Gastroesophageal sphincter (tissue), 3 donors: Measurements from ENCODE around the gene MOGAT2.

ENCODE experiments used
- EP300 ChIP-seq: sonication (generic); formaldehyde crosslinking; IDR thresholded peaks from one replicate; pipeline ENCODE4 v1.6.1; 2017; ENCODE audit warnings: antibody characterized with exemption, mild to moderate bottlenecking
- POLR2A ChIP-seq, 2 donors: fragments of 450-650 bp; IDR thresholded peaks; one replicate each; pipeline ENCODE4 v1.6.1; 2017; ENCODE audit warnings: antibody characterized with exemption in 2 of 2, mild to moderate bottlenecking in 2 of 2, moderate library complexity in 1 of 2
- POLR2AphosphoS5 ChIP-seq: sonication (generic); formaldehyde crosslinking; IDR thresholded peaks from one replicate; pipeline ENCODE4 v1.6.1; 2017; ENCODE audit warnings: antibody characterized with exemption
- TF ChIP-seq, protein P1 (sequence below), 4 experiments: fragments of 200-600 bp in 2 of 4; fragments of 450-650 bp in 2 of 4; sonication (generic) in 1 of 4; IDR thresholded peaks; one replicate each; pipeline ENCODE4 v1.5.1; 2017 to 2019; ENCODE audit warnings: antibody characterized with exemption in 4 of 4, mild to moderate bottlenecking in 2 of 4, moderate library complexity in 2 of 4

DNA sequence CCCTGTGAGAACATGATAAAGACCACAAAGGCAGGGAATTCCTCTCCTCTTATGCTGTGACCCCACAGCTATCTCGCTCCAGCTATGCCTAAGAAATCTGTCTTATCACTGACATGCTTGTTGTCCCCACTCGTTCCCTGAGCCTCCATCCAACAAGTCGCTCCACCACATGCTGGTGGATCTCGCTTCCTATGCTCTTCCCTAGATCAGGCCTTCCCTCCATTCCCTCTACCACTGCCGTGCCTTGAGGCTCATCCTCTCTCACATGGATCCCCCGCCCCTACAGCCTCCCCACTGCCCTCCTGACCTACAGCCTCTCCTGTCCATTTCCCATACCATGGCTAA, 49.6 kb downstream of the MOGAT2 start:
- no peak for TF ChIP-seq POLR2AphosphoS5
- TF ChIP-seq, protein P1, sequence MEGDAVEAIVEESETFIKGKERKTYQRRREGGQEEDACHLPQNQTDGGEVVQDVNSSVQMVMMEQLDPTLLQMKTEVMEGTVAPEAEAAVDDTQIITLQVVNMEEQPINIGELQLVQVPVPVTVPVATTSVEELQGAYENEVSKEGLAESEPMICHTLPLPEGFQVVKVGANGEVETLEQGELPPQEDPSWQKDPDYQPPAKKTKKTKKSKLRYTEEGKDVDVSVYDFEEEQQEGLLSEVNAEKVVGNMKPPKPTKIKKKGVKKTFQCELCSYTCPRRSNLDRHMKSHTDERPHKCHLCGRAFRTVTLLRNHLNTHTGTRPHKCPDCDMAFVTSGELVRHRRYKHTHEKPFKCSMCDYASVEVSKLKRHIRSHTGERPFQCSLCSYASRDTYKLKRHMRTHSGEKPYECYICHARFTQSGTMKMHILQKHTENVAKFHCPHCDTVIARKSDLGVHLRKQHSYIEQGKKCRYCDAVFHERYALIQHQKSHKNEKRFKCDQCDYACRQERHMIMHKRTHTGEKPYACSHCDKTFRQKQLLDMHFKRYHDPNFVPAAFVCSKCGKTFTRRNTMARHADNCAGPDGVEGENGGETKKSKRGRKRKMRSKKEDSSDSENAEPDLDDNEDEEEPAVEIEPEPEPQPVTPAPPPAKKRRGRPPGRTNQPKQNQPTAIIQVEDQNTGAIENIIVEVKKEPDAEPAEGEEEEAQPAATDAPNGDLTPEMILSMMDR (IDR thresholded peaks at IDR 0.05), result no peak
- TF ChIP-seq EP300, result no peak
- no peak for TF ChIP-seq POLR2A (IDR thresholded peaks at IDR 0.05)
